K562 (cell line): ENCODE measurements around the gene TMEM100. TPM values are rescaled to one million over a fixed set of nuclear protein-coding genes. Genes with fewer than 3 reads are reported as not detected.

Experiments used
- ATAC-seq: fragments of 200-7000 bp; cut with Tn5 transposase; 3 replicates; pipeline ENCODE4 v1.9.1; 2020; ENCODE audit warnings: moderate library complexity
- BruUV-seq: library from RNA; stranded (reverse); fragments of 400-500 nt; replicated peaks from 2 replicates; lab custom pipeline; 2021; lab: Mats Ljungman, UMichigan
- CTCF ChIA-PET: fragments of 300-600 bp; formaldehyde crosslinking; extraction: SDS; loops from one replicate; lab custom pipeline; 2021; ENCODE audit warnings: low intra/inter-chr PET ratio; lab: Yijun Ruan, JAX
- POLR2A ChIA-PET: fragments of 300-600, 350-650 bp; sonication (Branson Sonifier 250); formaldehyde crosslinking; extraction: SDS; loops from one replicate; lab custom pipeline; 2021; ENCODE audit warnings: antibody characterized with exemption, inconsistent platforms; lab: Yijun Ruan, JAX
- DNase-seq, 4 experiments: peaks; one replicate each; pipeline versions ENCODE4 v3.0.0 to v3.0.0-alpha.2; 2011 to 2018; ENCODE audit warnings: low spot score in 3 of 4, mixed read lengths in 3 of 4; ENCODE audit errors: extremely low read depth in 1 of 4
- FAIRE-seq: peaks from 2 replicates; lab custom pipeline; 2011; peaks lifted over from hg19 to GRCh38; lab: Jason Lieb, UNC
- H2AFZ ChIP-seq: 2 replicates; pipeline ENCODE4 v1.6.0; 2011; ENCODE audit warnings: low read depth, low read length, control low read depth, inconsistent platforms
- H3K27ac ChIP-seq: fragments of 200-600 bp; 3 replicates; pipeline ENCODE4 v1.8.0; 2011; ENCODE audit warnings: low read depth, mild to moderate bottlenecking, control low read depth, inconsistent platforms, low read length, moderate library complexity, mixed read lengths; ENCODE audit errors: extremely low read depth
- H3K27me3 ChIP-seq, 2 experiments: fragments of 300-600 bp in 1 of 2; 2 replicates in 1 of 2; 3 replicates in 1 of 2; pipeline versions ENCODE4 v1.6.0 to v1.8.0; 2011; ENCODE audit warnings: inconsistent platforms in 2 of 2, low read length in 2 of 2, mild to moderate bottlenecking in 1 of 2, mixed read lengths in 1 of 2, moderate library complexity in 1 of 2; ENCODE audit not compliant: control insufficient read depth in 2 of 2, insufficient read depth in 2 of 2
- H3K36me3 ChIP-seq: fragments of 300-600 bp; 3 replicates; pipeline ENCODE4 v1.8.0; 2011; ENCODE audit warnings: mild to moderate bottlenecking, low read length, inconsistent platforms; ENCODE audit not compliant: control insufficient read depth, insufficient read depth
- H3K4me1 ChIP-seq, 2 experiments: fragments of 200-600 bp in 1 of 2; replicated peaks in 1 of 2; 2 replicates in 1 of 2; 3 replicates in 1 of 2; pipeline versions ENCODE4 v1.5.1 to v1.8.0; 2011; ENCODE audit warnings: inconsistent platforms in 2 of 2, low read length in 2 of 2, mild to moderate bottlenecking in 1 of 2, mixed read lengths in 1 of 2, moderate library complexity in 1 of 2; ENCODE audit not compliant: control insufficient read depth in 2 of 2, insufficient read depth in 2 of 2
- H3K4me2 ChIP-seq: 2 replicates; pipeline ENCODE4 v1.6.1; 2011; ENCODE audit warnings: low read length, control low read depth, inconsistent platforms, mixed read lengths; ENCODE audit not compliant: insufficient read depth
- H3K4me3 ChIP-seq: fragments of 200-600 bp; sonication (generic), shearing (Covaris generic); 2 replicates; pipeline ENCODE4 v1.5.1; 2016; ENCODE audit warnings: control low read depth, inconsistent platforms
- H3K79me2 ChIP-seq: fragments of 200-600 bp; 3 replicates; pipeline ENCODE4 v1.8.0; 2011; ENCODE audit warnings: low read length, inconsistent platforms; ENCODE audit not compliant: control insufficient read depth, insufficient read depth
- H3K9ac ChIP-seq, 2 experiments: 2 replicates each; pipeline versions ENCODE4 v1.6.0 to v1.6.1; 2011; ENCODE audit warnings: low read depth in 2 of 2, low read length in 2 of 2, control low read depth in 1 of 2, inconsistent platforms in 1 of 2, mild to moderate bottlenecking in 1 of 2, mixed read lengths in 1 of 2; ENCODE audit not compliant: insufficient read depth in 1 of 2
- H3K9me1 ChIP-seq: one replicate; pipeline ENCODE4 v1.6.0; 2011; ENCODE audit warnings: inconsistent platforms, mild to moderate bottlenecking, low read length, moderate library complexity; ENCODE audit not compliant: control insufficient read depth, insufficient read depth
- H3K9me3 ChIP-seq: replicated peaks from 2 replicates; pipeline ENCODE4 v1.5.1; 2011; ENCODE audit warnings: low read depth, low read length, inconsistent platforms; ENCODE audit not compliant: control insufficient read depth, insufficient read depth
- H4K20me1 ChIP-seq: replicated peaks from 2 replicates; pipeline ENCODE4 v1.6.1; 2011; ENCODE audit warnings: low read length, inconsistent platforms, mixed read lengths; ENCODE audit not compliant: control insufficient read depth, insufficient read depth
- CEBPB ChIP-seq: fragments of 450-650 bp; IDR thresholded peaks from 2 replicates; pipeline ENCODE4 v1.6.1; 2016; ENCODE audit warnings: missing genetic modification characterization, missing compliant biosample characterization
- CEBPG ChIP-seq, 3 experiments: fragments of 200-800 bp in 1 of 3; sonication (Bioruptor generic) in 1 of 3; sonication (generic) in 1 of 3; formaldehyde crosslinking in 1 of 3; IDR thresholded peaks in 2 of 3; conservative IDR thresholded peaks in 1 of 3; 2 replicates each; pipeline versions ENCODE4 v1.6.1 to v1.8.0; 2016 to 2022; ENCODE audit warnings: missing compliant biosample characterization in 2 of 3, missing genetic modification characterization in 2 of 3, mild to moderate bottlenecking in 1 of 3, missing genetic modification reagents in 1 of 3
- GTF2A2 ChIP-seq: IDR thresholded peaks from 2 replicates; pipeline ENCODE4 v1.6.1; 2016; ENCODE audit warnings: mild to moderate bottlenecking, missing genetic modification characterization, missing compliant biosample characterization
- PKNOX1 ChIP-seq: fragments of 450-650 bp; IDR thresholded peaks from 2 replicates; pipeline ENCODE4 v1.6.1; 2016
- WGBS: fragments of 100-300 bp; shearing (Covaris generic); methylation state at CpG from one replicate; pipeline ENCODE4 v1.1.6; 2016; ENCODE audit warnings: low coverage, mixed read lengths; ENCODE audit not compliant: insufficient coverage; ENCODE audit errors: missing lambda C conversion rate; 5-methylcytosine and 5-hydroxymethylcytosine counted together
- in situ Hi-C: fragments of 300-500 bp; cut with MboI; formaldehyde crosslinking; loops from 4 replicates; pipeline ENCODE4 v1.15.0; 2018; ENCODE audit warnings: inconsistent platforms, mixed read lengths
- intact Hi-C: fragments of 100-400 bp; cut with micrococcal nuclease; formaldehyde crosslinking; loops from 2 replicates; pipeline ENCODE4 v1.14.2; 2022
- polyA plus RNA-seq, 8 experiments: library from polyadenylated mRNA; depleted of rRNA in 4 of 8; stranded (reverse) in 5 of 8; unstranded in 3 of 8; fragments of >200 nt; fragmentation: Nextera tagmentation in 2 of 8; fragmentation: Illumina TruSeq in 1 of 8; extraction: Ambion mirVana in 2 of 8; extraction: Trizol in 1 of 8; gene quantifications; 2 replicates each; pipeline versions ENCODE4 v1.2.1 to v1.2.3, GENCODE V29; 2011 to 2014; ENCODE audit warnings: inconsistent platforms in 1 of 8, missing spikeins in 1 of 8
- total RNA-seq, 7 experiments: library from RNA; depleted of rRNA in 6 of 7; stranded (reverse); fragments of >200 nt in 6 of 7; fragmentation: Illumina TruSeq in 2 of 7; extraction: Trizol in 2 of 7; gene quantifications; 2 replicates each; pipeline versions ENCODE4 v1.2.1 to v1.2.3, GENCODE V29; 2011 to 2021; ENCODE audit warnings: low replicate concordance in 1 of 7
- TF ChIP-seq, protein P1 (sequence below), 2 experiments: fragments of 450-650 bp in 1 of 2; sonication (generic) in 1 of 2; formaldehyde crosslinking in 1 of 2; IDR thresholded peaks in 1 of 2; conservative IDR thresholded peaks in 1 of 2; 2 replicates each; pipeline versions ENCODE4 v1.6.1 to v1.8.1; 2016 to 2023; ENCODE audit warnings: mild to moderate bottlenecking in 2 of 2, moderate library complexity in 2 of 2, inconsistent platforms in 1 of 2, missing genetic modification reagents in 1 of 2

Gene TMEM100
- total and polyA plus RNA-seq, 9 of the 15 experiments (the other 6 are each of a cell fraction or from before 2014, with no cell fraction given): 0.12 to 0.50 (median 0.19) TPM

DNA sequence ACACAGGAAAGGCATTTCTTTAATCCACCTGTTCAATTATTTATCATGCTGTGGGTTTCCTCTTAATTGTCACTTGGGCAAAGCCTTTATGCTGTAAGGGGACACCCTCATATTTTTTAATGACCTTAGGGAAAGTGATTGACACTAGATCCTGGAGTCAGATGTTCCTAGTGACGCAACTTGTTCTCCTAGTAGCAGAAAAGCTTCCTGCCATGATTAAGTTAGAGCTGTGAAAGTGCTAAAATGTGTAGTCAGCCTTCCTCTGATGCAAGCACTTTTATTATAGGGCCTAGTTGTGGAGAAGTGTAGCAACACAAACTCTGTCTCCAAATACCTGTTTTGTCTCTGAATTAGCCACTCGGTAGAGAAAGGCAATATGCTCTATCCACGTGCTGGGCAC, 12.3 kb downstream of the TMEM100 start:
- Histone ChIP-seq H3K79me2 (no peaks in the 10 kb centered on the region), H3K4me2 (no peak overlapping the region), H3K4me3 (no peak overlapping the region), H3K9ac (no peak overlapping the region), H3K9me3 (no peaks in the 10 kb centered on the region), H3K9me1 (no peaks in the 10 kb centered on the region), H4K20me1 (no peaks in the 10 kb centered on the region), H3K27me3 (no peaks in the 10 kb centered on the region), H3K4me1 (no peaks in the 10 kb centered on the region; a peak in 1 of 5 replicates), H3K36me3 (no peaks in the 10 kb centered on the region), H3K27ac (no peak overlapping the region), H2AFZ (no peak overlapping the region)
- WGBS: 30% methylated on average over 3 of the region's 3 CpGs
- CTCF ChIA-PET: no interaction called here
- intact Hi-C loops (loop anchor here (10.0 kb wide), 1 partner anchor 54 kb away; no protein-coding TSS in a partner anchor), in situ Hi-C loops (no loop called here)
- TF ChIP-seq CEBPB (tag) (peak; percentile 72), CEBPG (CRISPR knock-in tag; IDR thresholded peaks at IDR 0.05) (no peak), CEBPG (tag; conservative IDR thresholded peaks at IDR 0.05 in 1 of 2, IDR thresholded peaks at IDR 0.05 in 1 of 2) (peak; percentile 49 to 80), PKNOX1 (peak; percentile 79), GTF2A2 (no peak)
- TF ChIP-seq, protein P1, sequence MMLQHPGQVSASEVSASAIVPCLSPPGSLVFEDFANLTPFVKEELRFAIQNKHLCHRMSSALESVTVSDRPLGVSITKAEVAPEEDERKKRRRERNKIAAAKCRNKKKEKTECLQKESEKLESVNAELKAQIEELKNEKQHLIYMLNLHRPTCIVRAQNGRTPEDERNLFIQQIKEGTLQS (IDR thresholded peaks at IDR 0.05): peak; percentile 42; the same call in 1 of the 2 replicates
- TF ChIP-seq, protein P1 (CRISPR knock-in tag; conservative IDR thresholded peaks at IDR 0.05): no peak
- no peak for DNase-seq
- FAIRE-seq: no peak
- ATAC-seq: no peak
- POLR2A ChIA-PET: interaction anchor here (1.2 kb wide), 1 partner anchor 16 kb away, joined by 3 read pairs; no protein-coding TSS in a partner anchor
- no TSS peak for BruUV-seq
